COLO829 (cell line): ENCODE data around the gene NTRK1.
A peak's percentile ranks its signal among the peaks of the same experiment; 100 is the strongest.

Source experiments
- DNase-seq: peaks from one replicate; pipeline ENCODE4 v3.0.0; 2012; ENCODE audit warnings: low spot score

The NTRK1 gene

DNA sequence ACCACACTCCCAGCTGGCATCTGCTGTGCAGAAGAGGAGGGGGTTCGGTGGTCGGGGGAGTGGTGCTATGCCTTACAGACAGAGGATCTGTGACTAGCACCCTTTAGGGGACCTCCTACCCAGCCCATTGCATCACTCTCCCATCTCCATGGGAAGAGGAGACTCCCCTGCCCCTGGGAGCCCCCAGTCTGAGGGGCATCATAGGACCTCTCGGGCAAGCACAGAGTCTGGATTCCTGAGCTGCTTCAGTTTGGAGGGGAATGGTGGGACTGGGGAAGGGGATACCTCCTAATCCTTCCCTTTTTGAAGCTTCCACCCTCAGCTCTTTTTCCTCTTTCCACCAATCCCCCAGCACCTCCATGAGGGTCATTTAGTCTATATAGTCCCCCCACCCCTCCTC lies 3.1 kb upstream of the NTRK1 start:
- DNase-seq: no peak

DNA sequence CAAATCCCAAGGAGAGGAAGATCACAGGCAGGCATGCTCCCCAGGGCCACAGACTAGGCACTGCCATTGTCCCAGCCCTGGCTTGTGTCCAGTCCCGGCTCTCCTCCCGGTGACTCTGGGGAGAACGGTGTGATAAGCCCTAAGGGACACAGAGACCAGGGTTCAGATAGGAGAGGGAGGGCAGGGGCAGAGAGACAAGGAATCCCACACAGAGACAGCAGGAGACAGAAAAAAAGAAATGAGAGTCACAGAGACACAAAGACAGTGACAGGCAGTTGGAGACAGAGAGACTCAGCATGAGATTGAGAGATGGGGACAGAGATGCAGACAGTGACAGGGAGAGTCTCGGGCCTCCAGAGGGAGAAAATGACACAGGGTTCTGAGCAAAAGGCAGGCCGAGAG lies 2.1 kb upstream of the NTRK1 start:
- DNase-seq: no peak

GRCh38 chr1:156858959-156859522 lies 1.6 kb upstream of the NTRK1 start, which contains the start of gene INSRR:
TSS of gene INSRR (minus strand) at chr1:156859117. CDS start at chr1:156858621, 496 bp downstream.
- DNase-seq: no peak

- no peak for DNase-seq
Observed at GRCh38 chr1:156859523-156860112, 1.0 kb upstream of the NTRK1 start.

GRCh38 chr1:156860113-156860627 lies 495 bp upstream of the NTRK1 start:
- DNase-seq: peak; percentile 44

DNA sequence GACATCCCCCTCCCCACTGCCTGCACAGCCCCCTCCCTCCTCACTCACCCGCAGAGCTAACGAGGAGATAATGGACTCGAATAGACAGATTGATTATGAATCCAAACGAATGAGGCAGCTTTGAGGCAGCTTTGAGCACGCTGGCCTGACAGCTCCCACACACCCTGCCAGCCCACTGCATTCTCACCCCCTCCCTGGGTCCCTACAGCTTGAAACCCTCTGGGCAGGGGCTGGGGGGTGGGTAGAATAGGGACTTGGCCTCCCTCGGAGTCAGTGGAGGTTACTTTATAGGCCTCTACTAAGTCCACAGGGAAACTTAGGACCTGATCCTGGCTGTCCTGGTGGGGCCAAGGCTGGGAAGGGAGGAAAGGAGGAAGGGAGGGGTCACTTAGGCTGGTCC lies 1.9 kb downstream of the NTRK1 start:
- DNase-seq: no peak

DNA sequence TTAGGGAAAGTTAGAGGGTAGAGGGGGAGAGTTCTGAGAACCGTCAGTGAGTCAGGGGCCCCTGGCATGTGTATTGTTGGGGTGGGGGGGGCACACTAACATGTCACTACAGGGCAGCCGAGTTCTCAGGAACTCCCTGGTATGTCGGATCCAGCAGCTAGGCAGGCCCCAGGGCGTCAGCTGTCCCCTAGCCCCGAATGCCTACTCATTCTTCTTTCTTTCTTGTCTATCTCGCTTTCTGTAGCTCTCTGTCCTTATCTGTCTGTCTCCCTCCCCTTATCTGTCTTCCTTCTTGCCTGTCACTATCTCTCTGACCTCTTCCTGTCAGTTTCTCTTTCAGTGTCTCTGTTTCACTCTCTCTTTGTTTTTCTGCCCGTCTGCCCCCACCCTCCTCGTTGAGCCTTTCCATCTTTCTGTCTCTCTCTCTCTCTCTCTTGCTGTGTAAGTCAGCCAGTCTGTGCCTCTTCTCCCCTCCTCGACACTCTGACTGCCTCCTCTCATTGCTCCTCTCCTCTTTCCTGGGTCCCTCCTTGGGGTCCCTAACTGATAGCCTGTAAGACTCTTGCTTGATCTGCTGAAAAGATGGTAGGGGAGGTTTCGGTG lies 2.4 kb downstream of the NTRK1 start:
- no peak for DNase-seq

GRCh38 chr1:156863631-156864030 lies 3.0 kb downstream of the NTRK1 start:
- DNase-seq: no peak

DNA sequence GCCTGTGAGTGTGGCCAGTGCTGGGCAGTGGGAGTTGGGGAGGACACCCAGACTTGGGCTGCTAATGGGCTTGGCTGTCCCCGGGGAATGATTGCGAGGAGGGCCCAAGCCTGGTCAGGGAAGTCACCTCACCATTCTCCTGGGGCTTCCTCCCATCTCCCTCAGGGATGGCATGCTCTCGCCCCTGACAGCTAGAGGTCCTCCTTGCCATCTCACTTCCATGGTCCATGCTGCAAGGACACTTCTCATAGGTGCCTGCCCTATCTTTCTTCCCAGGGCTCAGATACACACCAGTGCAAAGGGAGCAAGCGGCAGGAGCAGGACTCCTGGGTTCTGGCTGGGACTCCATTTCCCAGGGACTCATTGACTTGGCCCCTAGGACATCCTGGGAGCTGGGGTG lies 4.1 kb downstream of the NTRK1 start:
- DNase-seq: no peak

GRCh38 chr1:156865258-156865657 lies 4.6 kb downstream of the NTRK1 start:
- no peak for DNase-seq

DNA sequence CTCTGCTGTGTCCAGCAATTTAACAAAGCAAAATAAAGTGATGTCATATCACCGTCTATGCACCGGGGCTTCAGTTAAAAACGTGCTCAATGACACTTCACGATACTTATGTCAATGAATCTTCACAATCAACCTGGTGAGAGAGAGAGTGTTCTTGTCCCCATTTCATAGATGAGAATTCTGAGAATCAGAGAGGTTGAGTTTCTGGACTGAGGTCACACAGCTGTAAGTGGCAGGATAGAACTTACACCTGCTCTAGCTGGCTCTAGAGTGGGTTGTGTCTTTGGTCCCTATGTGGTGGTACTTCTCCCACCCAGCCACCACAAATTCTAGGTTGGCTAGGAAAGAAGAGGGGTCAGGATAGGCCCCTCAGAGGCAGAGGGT lies 5.2 kb downstream of the NTRK1 start:
- DNase-seq: no peak

DNA sequence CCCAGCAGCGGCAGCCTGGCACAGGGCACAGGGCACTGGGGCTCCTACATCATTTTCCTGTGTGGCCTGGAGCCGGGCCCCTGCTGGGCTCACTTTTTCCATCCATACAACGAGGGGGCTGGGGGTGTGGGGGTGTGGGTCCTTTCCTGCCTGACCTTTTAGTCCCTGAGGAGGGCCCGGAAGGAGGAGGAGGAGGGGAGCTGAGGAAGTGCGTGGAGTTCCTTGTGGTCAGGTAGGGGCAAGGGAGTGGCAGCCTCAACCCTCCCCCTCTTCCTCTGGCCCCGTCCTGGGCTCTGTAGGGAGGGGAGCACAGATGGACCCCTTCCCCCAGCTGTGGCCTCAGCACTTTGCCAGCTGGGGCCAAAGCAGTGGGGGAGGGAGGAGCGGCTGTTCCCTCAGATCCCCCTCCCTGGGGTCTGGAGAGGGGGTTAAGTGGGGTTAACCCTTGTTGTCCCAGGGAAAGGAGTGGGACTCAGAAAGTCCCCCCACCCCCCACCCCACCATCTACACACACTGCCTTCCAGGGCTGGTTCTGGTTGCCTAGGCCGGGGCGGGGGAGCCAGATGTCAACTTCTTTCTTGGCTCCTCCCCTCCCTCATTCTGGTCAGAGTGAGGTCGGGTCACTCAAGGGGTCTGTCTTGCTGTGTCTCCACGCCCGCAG lies 5.7 kb downstream of the NTRK1 start:
- DNase-seq: no peak

- DNase-seq: no peak
Observed at GRCh38 chr1:156868341-156868740, 7.7 kb downstream of the NTRK1 start.

GRCh38 chr1:156869455-156869854 lies 8.8 kb downstream of the NTRK1 start:
- no peak for DNase-seq

- no peak for DNase-seq
Observed at GRCh38 chr1:156873659-156874058, 13.0 kb downstream of the NTRK1 start.

DNA sequence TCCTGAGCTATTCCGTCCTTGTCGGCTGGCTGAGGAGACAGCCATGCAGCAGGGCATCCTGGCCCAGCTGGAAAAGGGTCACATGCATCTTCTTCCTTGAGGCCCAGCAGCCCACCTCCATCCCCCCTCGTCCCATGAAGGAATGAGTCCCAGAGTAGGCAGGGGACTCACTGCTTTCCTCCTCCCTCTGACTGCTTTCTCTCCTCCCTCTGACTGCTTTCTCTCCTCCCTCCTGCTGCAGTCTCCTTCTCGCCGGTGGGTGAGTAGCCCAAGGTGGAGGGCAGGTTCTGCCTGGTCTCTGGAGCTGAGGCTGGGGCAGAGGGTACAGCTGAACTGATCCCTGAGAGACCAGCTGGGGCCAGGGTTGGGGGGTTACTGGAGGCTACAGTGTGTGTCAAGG lies 13.5 kb downstream of the NTRK1 start:
- DNase-seq: no peak

- no peak for DNase-seq
Observed at GRCh38 chr1:156874572-156875340, 14.1 kb downstream of the NTRK1 start.

- DNase-seq: no peak
Observed at GRCh38 chr1:156875341-156875615, 14.6 kb downstream of the NTRK1 start.

DNA sequence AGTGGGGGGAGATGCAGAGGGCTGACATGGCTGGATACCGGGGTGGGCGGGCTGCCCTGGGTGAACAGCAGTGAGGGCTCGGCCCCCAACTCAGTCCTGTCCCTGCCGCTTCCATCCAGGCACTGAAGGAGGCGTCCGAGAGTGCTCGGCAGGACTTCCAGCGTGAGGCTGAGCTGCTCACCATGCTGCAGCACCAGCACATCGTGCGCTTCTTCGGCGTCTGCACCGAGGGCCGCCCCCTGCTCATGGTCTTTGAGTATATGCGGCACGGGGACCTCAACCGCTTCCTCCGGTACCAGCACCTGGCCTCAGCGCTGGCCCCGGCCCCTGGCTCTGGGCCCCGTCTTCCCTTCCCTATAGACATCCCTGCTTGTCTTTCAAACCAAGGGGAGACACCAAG lies 15.6 kb downstream of the NTRK1 start:
- DNase-seq: no peak

DNA sequence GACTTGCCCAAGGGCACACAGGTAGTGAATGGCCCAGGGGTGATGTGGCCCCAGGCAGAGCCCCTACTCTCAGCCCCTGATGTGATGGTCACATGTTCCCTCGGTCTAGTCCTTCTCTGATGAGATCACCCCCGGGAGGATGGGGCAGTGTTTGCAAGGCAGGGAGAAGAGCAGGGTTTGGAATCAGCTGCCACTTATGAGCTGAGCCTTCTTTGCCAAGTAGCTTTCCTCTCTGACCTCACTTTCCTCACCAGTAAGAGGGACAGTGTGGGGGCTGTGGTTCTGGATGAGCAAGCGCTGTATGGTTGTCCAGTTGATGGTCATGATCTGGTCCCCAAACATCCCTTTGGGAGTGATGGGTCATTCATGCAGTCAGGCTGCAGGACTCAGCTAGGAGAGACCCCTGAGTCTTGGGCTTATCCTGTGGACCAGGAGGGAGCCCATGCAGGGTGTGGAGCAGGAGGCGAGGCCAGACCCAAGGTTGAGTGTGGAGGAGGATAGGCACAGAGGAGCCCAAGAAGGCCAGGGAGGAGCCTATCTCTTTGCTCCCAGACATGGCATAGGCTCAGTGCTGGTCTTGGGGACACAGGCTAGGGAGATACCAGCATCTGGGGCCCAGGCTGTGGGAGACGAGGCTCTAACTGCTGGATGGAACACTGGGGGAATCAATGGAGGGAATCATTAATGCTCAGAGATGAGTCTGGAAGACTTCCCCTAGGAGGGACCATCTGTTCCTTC lies 16.9 kb downstream of the NTRK1 start:
- no peak for DNase-seq

DNA sequence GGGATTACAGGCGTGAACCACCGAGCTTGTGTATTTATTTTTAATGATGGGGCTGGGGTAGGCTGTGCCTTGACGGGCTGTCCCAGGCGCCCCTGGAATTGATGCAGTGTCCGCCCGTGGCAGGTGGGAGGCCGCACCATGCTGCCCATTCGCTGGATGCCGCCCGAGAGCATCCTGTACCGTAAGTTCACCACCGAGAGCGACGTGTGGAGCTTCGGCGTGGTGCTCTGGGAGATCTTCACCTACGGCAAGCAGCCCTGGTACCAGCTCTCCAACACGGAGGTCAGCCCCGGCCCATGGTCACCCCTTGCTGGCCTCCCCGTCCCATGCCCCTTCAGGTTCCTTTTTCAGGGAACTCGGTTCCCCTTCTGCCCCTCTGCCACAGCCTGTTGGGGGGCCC lies 19.2 kb downstream of the NTRK1 start:
- DNase-seq: no peak

DNA sequence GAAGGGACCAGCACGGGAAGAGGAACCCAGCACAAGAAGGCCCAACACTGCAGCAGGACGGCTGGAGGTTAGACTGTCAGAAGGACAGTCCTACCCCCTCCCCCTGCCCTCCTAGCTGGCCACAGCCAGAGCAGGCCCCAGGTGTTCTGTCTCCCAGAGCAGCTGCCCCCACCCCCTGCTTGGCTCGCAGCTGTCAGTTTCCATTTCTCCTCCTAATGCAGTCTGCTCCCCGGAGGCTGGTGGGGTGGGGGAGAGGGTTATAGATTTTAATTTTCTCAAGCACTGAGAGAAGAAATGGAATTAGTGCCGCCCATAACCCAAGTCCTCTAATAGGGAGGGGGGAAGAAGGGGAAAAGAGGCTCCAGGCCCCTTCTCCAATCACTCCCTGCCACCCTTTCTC lies 19.8 kb downstream of the NTRK1 start:
- no peak for DNase-seq
